GM23248 (cell line): ENCODE data around the gene GMPPB.

Experiments used
- EZH2 ChIP-seq: fragments of 200-600 bp; sonication (generic); IDR thresholded peaks from 2 replicates; pipeline ENCODE4 v1.6.1; 2018; ENCODE audit warnings: antibody characterized with exemption, mild to moderate bottlenecking; ENCODE audit not compliant: insufficient read depth, poor library complexity, severe bottlenecking
- EZH2phosphoT487 ChIP-seq: fragments of 200-600 bp; sonication (generic); IDR thresholded peaks from 2 replicates; pipeline ENCODE4 v1.6.1; 2018; ENCODE audit warnings: antibody characterized with exemption, moderate library complexity, mild to moderate bottlenecking, low read depth; ENCODE audit not compliant: insufficient read depth

- TF ChIP-seq EZH2 = no peak
- TF ChIP-seq EZH2phosphoT487 = no peak
These were observed 6.3 kb upstream of the GMPPB start for GRCh38 chr3:49729966-49730609.
